Activated CD8-positive, alpha-beta T cell treated with anti-CD3 and anti-CD28 coated beads, Interleukin-2, amount 10 ng/mL, durations not matched to agents 7 days and 5 days (primary cell): Measurements from ENCODE around the gene GPC6. TPM values are rescaled to one million over a fixed set of nuclear protein-coding genes. Genes with fewer than 3 reads are reported as not detected.
A peak's percentile ranks its signal among the peaks of the same experiment; 100 is the strongest.

Source experiments
- ATAC-seq: fragments of 150-1000 bp; cut with Tn5 transposase; one replicate; pipeline ENCODE4 v1.10.0; 2021; ENCODE audit warnings: moderate library complexity
- CTCF ChIA-PET: fragments of 350-600 bp; sonication (Branson Sonifier 250); formaldehyde crosslinking; loops from one replicate; lab custom pipeline; 2021; ENCODE audit warnings: antibody characterized with exemption; lab: Charles Lee
- POLR2A ChIA-PET: fragments of 350-600 bp; sonication (Branson Sonifier 250); formaldehyde crosslinking; loops from one replicate; lab custom pipeline; 2021; ENCODE audit warnings: antibody characterized with exemption; lab: Charles Lee
- DNase-seq: peaks from one replicate; pipeline ENCODE4 v3.0.0-alpha.2; 2020
- H3K27ac Mint-ChIP-seq: one replicate; pipeline ENCODE4 v1.8.0; 2021; ENCODE audit warnings: mild to moderate bottlenecking, mixed read lengths
- H3K27me3 Mint-ChIP-seq: one replicate; pipeline ENCODE4 v1.8.0; 2021; ENCODE audit warnings: low read depth, mixed read lengths
- H3K36me3 Mint-ChIP-seq: one replicate; pipeline ENCODE4 v1.8.0; 2021; ENCODE audit warnings: low read depth, mixed read lengths
- H3K4me1 Mint-ChIP-seq: one replicate; pipeline ENCODE4 v1.8.0; 2021; ENCODE audit warnings: low read depth, mixed read lengths
- H3K4me3 Mint-ChIP-seq: one replicate; pipeline ENCODE4 v1.8.0; 2021; ENCODE audit warnings: mild to moderate bottlenecking, mixed read lengths
- H3K9me3 Mint-ChIP-seq: one replicate; pipeline ENCODE4 v1.8.0; 2022; ENCODE audit warnings: mixed read lengths; ENCODE audit not compliant: insufficient read depth
- total RNA-seq, 2 experiments: library from RNA; stranded (reverse); gene quantifications; one replicate each; pipeline ENCODE4 v1.2.3, GENCODE V29; 2021

GPC6 gene
- total RNA-seq, 2 experiments from 2014 or later: not detected

GRCh38 chr13:94400874-94401273, 1174.3 kb downstream of the GPC6 start:
- H3K36me3 Mint-ChIP-seq: no peaks in the 10 kb centered on the region
- H3K4me3 Mint-ChIP-seq: no peak overlapping the region
- no peaks in the 10 kb centered on the region for H3K4me1 Mint-ChIP-seq
- CTCF ChIA-PET: no interaction called here
- no peak overlapping the region for H3K27ac Mint-ChIP-seq
- H3K27me3 Mint-ChIP-seq: peaks cover 2% of the 10 kb centered on the region
- ATAC-seq (no peak), DNase-seq (no peak)
- POLR2A ChIA-PET: no interaction called here
- H3K9me3 Mint-ChIP-seq: no peaks in the 10 kb centered on the region

- DNase-seq: no peak
- ChIA-PET CTCF (no interaction called here), POLR2A (no interaction called here)
- no peaks in the 10 kb centered on the region for H3K27me3 Mint-ChIP-seq
- no peak overlapping the region for H3K27ac Mint-ChIP-seq
- no peaks in the 10 kb centered on the region for H3K36me3 Mint-ChIP-seq
- no peak overlapping the region for H3K4me3 Mint-ChIP-seq
- no peaks in the 10 kb centered on the region for H3K4me1 Mint-ChIP-seq
- no peaks in the 10 kb centered on the region for H3K9me3 Mint-ChIP-seq
- ATAC-seq: no peak
Observed at GRCh38 chr13:94408314-94409036, 1181.9 kb downstream of the GPC6 start.

GRCh38 chr13:94411747-94412146, 1185.1 kb downstream of the GPC6 start:
- ATAC-seq: no peak
- Mint-ChIP-seq H3K27ac (no peak overlapping the region), H3K9me3 (peaks cover under 1% of the 10 kb centered on the region), H3K4me1 (no peaks in the 10 kb centered on the region), H3K27me3 (no peaks in the 10 kb centered on the region), H3K36me3 (no peaks in the 10 kb centered on the region), H3K4me3 (no peak overlapping the region)
- DNase-seq: no peak
- ChIA-PET POLR2A (no interaction called here), CTCF (interaction anchor here (0.8 kb wide), 1 partner anchor 17 kb away, joined by 3 read pairs; no protein-coding TSS in a partner anchor)

- H3K27ac Mint-ChIP-seq: no peak overlapping the region
- H3K9me3 Mint-ChIP-seq: peaks cover 13% of the 10 kb centered on the region
- no peaks in the 10 kb centered on the region for H3K36me3 Mint-ChIP-seq
- CTCF ChIA-PET: no interaction called here
- POLR2A ChIA-PET: no interaction called here
- H3K4me1 Mint-ChIP-seq: no peaks in the 10 kb centered on the region
- no peak for ATAC-seq
- H3K27me3 Mint-ChIP-seq: no peaks in the 10 kb centered on the region
- no peak for DNase-seq
- H3K4me3 Mint-ChIP-seq: no peak overlapping the region
Observed at GRCh38 chr13:94412870-94413597, 1186.4 kb downstream of the GPC6 start.

- CTCF ChIA-PET: no interaction called here
- Mint-ChIP-seq H3K4me3 (no peak overlapping the region), H3K9me3 (peaks cover 14% of the 10 kb centered on the region), H3K27ac (no peak overlapping the region), H3K27me3 (no peaks in the 10 kb centered on the region), H3K4me1 (peaks cover 3% of the 10 kb centered on the region), H3K36me3 (no peaks in the 10 kb centered on the region)
- DNase-seq: no peak
- ATAC-seq: no peak
- POLR2A ChIA-PET: no interaction called here
Observed at GRCh38 chr13:94413598-94413944, 1187.0 kb downstream of the GPC6 start.

- CTCF ChIA-PET: no interaction called here
- ATAC-seq (no peak), DNase-seq (no peak)
- Mint-ChIP-seq H3K9me3 (peaks cover 16% of the 10 kb centered on the region), H3K27ac (no peak overlapping the region), H3K27me3 (no peaks in the 10 kb centered on the region), H3K4me3 (no peak overlapping the region), H3K4me1 (peaks cover 8% of the 10 kb centered on the region), H3K36me3 (peaks cover 3% of the 10 kb centered on the region)
- POLR2A ChIA-PET: no interaction called here
Observed at GRCh38 chr13:94414141-94414540, 1187.5 kb downstream of the GPC6 start.

GRCh38 chr13:94414708-94415107, 1188.1 kb downstream of the GPC6 start:
- Mint-ChIP-seq H3K4me1 (peaks cover 14% of the 10 kb centered on the region), H3K36me3 (peaks cover 6% of the 10 kb centered on the region), H3K9me3 (peaks cover 19% of the 10 kb centered on the region), H3K27me3 (no peaks in the 10 kb centered on the region), H3K4me3 (no peak overlapping the region), H3K27ac (no peak overlapping the region)
- DNase-seq (no peak), ATAC-seq (no peak)
- POLR2A ChIA-PET: no interaction called here
- CTCF ChIA-PET: interaction anchor here (1.0 kb wide), 1 partner anchor 21 kb away, joined by 3 read pairs; no protein-coding TSS in a partner anchor

GRCh38 chr13:94415500-94416237, 1189.1 kb downstream of the GPC6 start:
- no peak for DNase-seq
- Mint-ChIP-seq H3K4me3 (no peak overlapping the region), H3K27ac (no peak overlapping the region), H3K36me3 (peaks cover 13% of the 10 kb centered on the region), H3K27me3 (no peaks in the 10 kb centered on the region), H3K9me3 (peaks cover 19% of the 10 kb centered on the region), H3K4me1 (peaks cover 19% of the 10 kb centered on the region)
- ChIA-PET POLR2A (no interaction called here), CTCF (interaction anchor here (1.0 to 2.7 kb wide), 2 partner anchors 20 to 201 kb away, joined by 3 to 10 read pairs; no protein-coding TSS in a partner anchor)
- ATAC-seq: no peak

- Mint-ChIP-seq H3K36me3 (peaks cover 13% of the 10 kb centered on the region), H3K27ac (no peak overlapping the region), H3K27me3 (no peaks in the 10 kb centered on the region), H3K9me3 (peaks cover 19% of the 10 kb centered on the region), H3K4me1 (peaks cover 19% of the 10 kb centered on the region), H3K4me3 (no peak overlapping the region)
- ChIA-PET CTCF (interaction anchor here (2.7 kb wide), 1 partner anchor 200 kb away, joined by 10 read pairs; no protein-coding TSS in a partner anchor), POLR2A (no interaction called here)
- ATAC-seq (no peak), DNase-seq (no peak)
Observed at GRCh38 chr13:94416454-94417080, 1190.0 kb downstream of the GPC6 start.

GRCh38 chr13:94417294-94417693, 1190.7 kb downstream of the GPC6 start:
- Mint-ChIP-seq H3K27me3 (no peaks in the 10 kb centered on the region), H3K4me1 (peaks cover 19% of the 10 kb centered on the region), H3K36me3 (peaks cover 15% of the 10 kb centered on the region), H3K4me3 (no peak overlapping the region), H3K27ac (no peak overlapping the region), H3K9me3 (peaks cover 19% of the 10 kb centered on the region)
- ChIA-PET CTCF (interaction anchor here (2.7 kb wide), 1 partner anchor 199 kb away, joined by 10 read pairs; no protein-coding TSS in a partner anchor), POLR2A (no interaction called here)
- ATAC-seq (no peak), DNase-seq (no peak)

GRCh38 chr13:94419304-94419924, 1192.8 kb downstream of the GPC6 start:
- Mint-ChIP-seq H3K9me3 (peaks cover 19% of the 10 kb centered on the region), H3K36me3 (peaks cover 15% of the 10 kb centered on the region), H3K4me1 (peaks cover 19% of the 10 kb centered on the region), H3K27ac (peak overlapping the region; percentile 59), H3K4me3 (peak overlapping the region; percentile 27), H3K27me3 (no peaks in the 10 kb centered on the region)
- CTCF ChIA-PET: interaction anchor here (1.0 kb wide), 2 partner anchors 74 to 198 kb away, joined by 3 read pairs; no protein-coding TSS in a partner anchor
- ATAC-seq (peak; percentile 63), DNase-seq (peak; percentile 28)
- POLR2A ChIA-PET: interaction anchor here (0.6 kb wide), 1 partner anchor 1414 kb away, joined by 4 read pairs; no protein-coding TSS in a partner anchor
